NCI-H510A (cell line): ENCODE results near the gene GPR55.

Source experiments
- DNase-seq: peaks from one replicate; lab custom pipeline; 2025; lab: John Stamatoyannopoulos, UW

The GPR55 gene

GRCh38 chr2:230919240-230919639 is 5.8 kb downstream of the GPR55 start:
- no peak for DNase-seq

- no peak for DNase-seq
Measured at GRCh38 chr2:230916218-230916617, 8.8 kb downstream of the GPR55 start.

GRCh38 chr2:230915319-230915718 is 9.7 kb downstream of the GPR55 start:
- DNase-seq: no peak

- DNase-seq: no peak
Measured at GRCh38 chr2:230914886-230915285, 10.2 kb downstream of the GPR55 start.

- DNase-seq: no peak
Measured at GRCh38 chr2:230913406-230914143, 11.5 kb downstream of the GPR55 start.

- no peak for DNase-seq
Measured at GRCh38 chr2:230912724-230913123, 12.3 kb downstream of the GPR55 start.

- DNase-seq: no peak
Measured at GRCh38 chr2:230912046-230912445, 13.0 kb downstream of the GPR55 start.

- DNase-seq: no peak
Measured at GRCh38 chr2:230910546-230911177, 14.4 kb downstream of the GPR55 start.

- no peak for DNase-seq
Measured at GRCh38 chr2:230909841-230910545, 15.0 kb downstream of the GPR55 start.

GRCh38 chr2:230908595-230909191 is 16.3 kb downstream of the GPR55 start:
- DNase-seq: peak; percentile 93

GRCh38 chr2:230908092-230908594 is 16.9 kb downstream of the GPR55 start:
- DNase-seq: no peak

- DNase-seq: no peak
Measured at GRCh38 chr2:230907361-230908091, 17.5 kb downstream of the GPR55 start.

GRCh38 chr2:230906471-230907230 is 18.4 kb downstream of the GPR55 start:
- no peak for DNase-seq

GRCh38 chr2:230905448-230906421 is 19.3 kb downstream of the GPR55 start:
- DNase-seq: peak; percentile 26

GRCh38 chr2:230904856-230905447 is 20.1 kb downstream of the GPR55 start:
- DNase-seq: no peak

GRCh38 chr2:230903231-230904150 is 21.6 kb downstream of the GPR55 start:
- no peak for DNase-seq

- DNase-seq: peak; percentile 33
Measured at GRCh38 chr2:230902180-230902899, 22.7 kb downstream of the GPR55 start.

GRCh38 chr2:230901006-230901405 is 24.0 kb downstream of the GPR55 start:
- DNase-seq: no peak
